ENCODE results near the gene FBXO38.

FBXO38 gene

GRCh38 chr5:148469501-148469935 lies 85.8 kb downstream of the FBXO38 start:
- DNase-seq (ENCODE audit: insufficient read length, low spot score) (no peak), FAIRE-seq (no peak)

- FAIRE-seq (no peak), DNase-seq (ENCODE audit: insufficient read length, low spot score) (no peak)
Measured at GRCh38 chr5:148471379-148471778, 87.6 kb downstream of the FBXO38 start.

GRCh38 chr5:148474025-148474511 lies 90.3 kb downstream of the FBXO38 start:
- DNase-seq (ENCODE audit: insufficient read length, low spot score) (no peak), FAIRE-seq (no peak)

GRCh38 chr5:148476302-148476701 lies 92.5 kb downstream of the FBXO38 start:
- DNase-seq (ENCODE audit: insufficient read length, low spot score) (no peak), FAIRE-seq (no peak)

GRCh38 chr5:148477429-148477828 lies 93.7 kb downstream of the FBXO38 start:
- FAIRE-seq: no peak
- DNase-seq (ENCODE audit: insufficient read length, low spot score): no peak

- DNase-seq (ENCODE audit: insufficient read length, low spot score) (no peak), FAIRE-seq (no peak)
Measured at GRCh38 chr5:148482196-148482595, 98.4 kb downstream of the FBXO38 start.

GRCh38 chr5:148482697-148483462 lies 99.1 kb downstream of the FBXO38 start:
- peak; percentile 26 for DNase-seq (ENCODE audit: insufficient read length, low spot score)
- peak; percentile 73 for FAIRE-seq

GRCh38 chr5:148483750-148484149 lies 100.0 kb downstream of the FBXO38 start:
- FAIRE-seq: no peak

GRCh38 chr5:148484651-148485050 lies 100.9 kb downstream of the FBXO38 start:
- DNase-seq (ENCODE audit: insufficient read length, low spot score) (no peak), FAIRE-seq (no peak)

More at GRCh38 chr5:148483750-148484149, 100.0 kb downstream of the FBXO38 start:
- no peak for DNase-seq (ENCODE audit: insufficient read length, low spot score)

- no peak for FAIRE-seq
- DNase-seq (ENCODE audit: insufficient read length, low spot score): no peak
Measured at GRCh38 chr5:148486456-148486855, 102.7 kb downstream of the FBXO38 start.

- FAIRE-seq (no peak), DNase-seq (ENCODE audit: insufficient read length, low spot score) (no peak)
Measured at GRCh38 chr5:148488757-148489156, 105.0 kb downstream of the FBXO38 start.

- DNase-seq (ENCODE audit: insufficient read length, low spot score) (no peak), FAIRE-seq (no peak)
Measured at GRCh38 chr5:148491015-148491792, 107.4 kb downstream of the FBXO38 start.

- DNase-seq (ENCODE audit: insufficient read length, low spot score) (no peak), FAIRE-seq (no peak)
Measured at GRCh38 chr5:148491793-148492184, 108.0 kb downstream of the FBXO38 start.

- no peak for FAIRE-seq
- no peak for DNase-seq (ENCODE audit: insufficient read length, low spot score)
Measured at GRCh38 chr5:148492351-148492750, 108.6 kb downstream of the FBXO38 start.
